ENCODE data around the gene HYI. TPM values are rescaled to one million over a fixed set of nuclear protein-coding genes. Genes with fewer than 3 reads are reported as not detected.

HYI gene
- total and polyA plus RNA-seq, 4 donors = 26.9 to 34.9 (median 29.8) TPM

- no peak for TF ChIP-seq GABPA (IDR thresholded peaks at IDR 0.05 in 1 of 2, conservative IDR thresholded peaks at IDR 0.05 in 1 of 2)
- no peak for TF ChIP-seq TAF1 (conservative IDR thresholded peaks at IDR 0.05)
- no peak for TF ChIP-seq EGR1 (IDR thresholded peaks at IDR 0.05; ENCODE audit: low read depth in 2 of 2)
These were observed 18.3 kb upstream of the HYI start (continued) for GRCh38 chr1:43472087-43472462.

DNA sequence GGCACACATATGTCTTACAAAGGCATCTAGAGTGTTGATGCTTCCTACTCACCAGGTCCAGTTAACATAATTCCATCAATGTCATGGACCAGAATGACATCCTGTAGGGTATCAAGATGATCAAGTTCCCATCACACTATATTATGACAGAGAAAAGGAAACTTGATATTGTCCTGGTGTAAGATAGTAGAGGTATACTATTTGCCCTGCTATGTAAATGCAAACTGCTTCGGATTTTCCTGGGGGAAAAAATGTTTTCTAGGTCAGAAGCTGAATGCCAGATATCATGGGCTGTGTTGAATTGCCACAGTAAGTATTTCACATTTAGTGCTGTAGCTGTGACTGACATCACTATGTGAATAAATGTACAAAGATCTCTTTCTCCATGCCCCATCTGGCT lies 16.2 kb upstream of the HYI start:
- Histone ChIP-seq H3K9ac (ENCODE audit: low read depth in 1 of 2, low read length in 2 of 2) (no peak overlapping the region), H3K36me3 (ENCODE audit: control insufficient read depth in 4 of 4, insufficient read depth in 3 of 4, low read depth in 1 of 4, low read length in 3 of 4) (no peaks in the 10 kb centered on the region), H3K9me3 (ENCODE audit: control insufficient read depth in 4 of 4, low read length in 3 of 4) (no peaks in the 10 kb centered on the region), H3K4me1 (ENCODE audit: control insufficient read depth in 4 of 4, insufficient read depth in 4 of 4, low read length in 3 of 4) (peaks cover 0 to 2% (median 0%) of the 10 kb centered on the region in 4 donors), H3K27me3 (ENCODE audit: control insufficient read depth in 4 of 4, insufficient read depth in 4 of 4, low read length in 3 of 4) (no peaks in the 10 kb centered on the region), H3K4me3 (ENCODE audit: low read depth in 1 of 3, low read length in 3 of 3) (no peak overlapping the region), H3K27ac (ENCODE audit: low read depth in 1 of 2, low read length in 2 of 2) (no peak overlapping the region)
- no peak for TF ChIP-seq RXRA (IDR thresholded peaks at IDR 0.05)
- TF ChIP-seq, protein P1, sequence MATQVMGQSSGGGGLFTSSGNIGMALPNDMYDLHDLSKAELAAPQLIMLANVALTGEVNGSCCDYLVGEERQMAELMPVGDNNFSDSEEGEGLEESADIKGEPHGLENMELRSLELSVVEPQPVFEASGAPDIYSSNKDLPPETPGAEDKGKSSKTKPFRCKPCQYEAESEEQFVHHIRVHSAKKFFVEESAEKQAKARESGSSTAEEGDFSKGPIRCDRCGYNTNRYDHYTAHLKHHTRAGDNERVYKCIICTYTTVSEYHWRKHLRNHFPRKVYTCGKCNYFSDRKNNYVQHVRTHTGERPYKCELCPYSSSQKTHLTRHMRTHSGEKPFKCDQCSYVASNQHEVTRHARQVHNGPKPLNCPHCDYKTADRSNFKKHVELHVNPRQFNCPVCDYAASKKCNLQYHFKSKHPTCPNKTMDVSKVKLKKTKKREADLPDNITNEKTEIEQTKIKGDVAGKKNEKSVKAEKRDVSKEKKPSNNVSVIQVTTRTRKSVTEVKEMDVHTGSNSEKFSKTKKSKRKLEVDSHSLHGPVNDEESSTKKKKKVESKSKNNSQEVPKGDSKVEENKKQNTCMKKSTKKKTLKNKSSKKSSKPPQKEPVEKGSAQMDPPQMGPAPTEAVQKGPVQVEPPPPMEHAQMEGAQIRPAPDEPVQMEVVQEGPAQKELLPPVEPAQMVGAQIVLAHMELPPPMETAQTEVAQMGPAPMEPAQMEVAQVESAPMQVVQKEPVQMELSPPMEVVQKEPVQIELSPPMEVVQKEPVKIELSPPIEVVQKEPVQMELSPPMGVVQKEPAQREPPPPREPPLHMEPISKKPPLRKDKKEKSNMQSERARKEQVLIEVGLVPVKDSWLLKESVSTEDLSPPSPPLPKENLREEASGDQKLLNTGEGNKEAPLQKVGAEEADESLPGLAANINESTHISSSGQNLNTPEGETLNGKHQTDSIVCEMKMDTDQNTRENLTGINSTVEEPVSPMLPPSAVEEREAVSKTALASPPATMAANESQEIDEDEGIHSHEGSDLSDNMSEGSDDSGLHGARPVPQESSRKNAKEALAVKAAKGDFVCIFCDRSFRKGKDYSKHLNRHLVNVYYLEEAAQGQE (IDR thresholded peaks at IDR 0.05) = no peak
- no peak for TF ChIP-seq HNF4G (IDR thresholded peaks at IDR 0.05)
- no peak for TF ChIP-seq HNF4A (conservative IDR thresholded peaks at IDR 0.05)
- TF ChIP-seq ATF3 (IDR thresholded peaks at IDR 0.05) = no peak
- TF ChIP-seq SP1 (IDR thresholded peaks at IDR 0.05) = no peak
- no peak for TF ChIP-seq FOXA1 (IDR thresholded peaks at IDR 0.05)
- no peak for TF ChIP-seq GABPA (IDR thresholded peaks at IDR 0.05 in 1 of 2, conservative IDR thresholded peaks at IDR 0.05 in 1 of 2)
- no peak for TF ChIP-seq FOXA2 (IDR thresholded peaks at IDR 0.05)
- TF ChIP-seq ZBTB33 (IDR thresholded peaks at IDR 0.05) = no peak
- TF ChIP-seq RAD21 (IDR thresholded peaks at IDR 0.05) = no peak
- TF ChIP-seq, protein P2, sequence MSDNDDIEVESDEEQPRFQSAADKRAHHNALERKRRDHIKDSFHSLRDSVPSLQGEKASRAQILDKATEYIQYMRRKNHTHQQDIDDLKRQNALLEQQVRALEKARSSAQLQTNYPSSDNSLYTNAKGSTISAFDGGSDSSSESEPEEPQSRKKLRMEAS (IDR thresholded peaks at IDR 0.05) = no peak
- no peak for TF ChIP-seq TAF1 (conservative IDR thresholded peaks at IDR 0.05)
- TF ChIP-seq JUND (IDR thresholded peaks at IDR 0.05) = no peak
- no peak for TF ChIP-seq YY1 (IDR thresholded peaks at IDR 0.05)
- TF ChIP-seq NR2F2 (IDR thresholded peaks at IDR 0.05) = no peak
- TF ChIP-seq, protein P3, sequence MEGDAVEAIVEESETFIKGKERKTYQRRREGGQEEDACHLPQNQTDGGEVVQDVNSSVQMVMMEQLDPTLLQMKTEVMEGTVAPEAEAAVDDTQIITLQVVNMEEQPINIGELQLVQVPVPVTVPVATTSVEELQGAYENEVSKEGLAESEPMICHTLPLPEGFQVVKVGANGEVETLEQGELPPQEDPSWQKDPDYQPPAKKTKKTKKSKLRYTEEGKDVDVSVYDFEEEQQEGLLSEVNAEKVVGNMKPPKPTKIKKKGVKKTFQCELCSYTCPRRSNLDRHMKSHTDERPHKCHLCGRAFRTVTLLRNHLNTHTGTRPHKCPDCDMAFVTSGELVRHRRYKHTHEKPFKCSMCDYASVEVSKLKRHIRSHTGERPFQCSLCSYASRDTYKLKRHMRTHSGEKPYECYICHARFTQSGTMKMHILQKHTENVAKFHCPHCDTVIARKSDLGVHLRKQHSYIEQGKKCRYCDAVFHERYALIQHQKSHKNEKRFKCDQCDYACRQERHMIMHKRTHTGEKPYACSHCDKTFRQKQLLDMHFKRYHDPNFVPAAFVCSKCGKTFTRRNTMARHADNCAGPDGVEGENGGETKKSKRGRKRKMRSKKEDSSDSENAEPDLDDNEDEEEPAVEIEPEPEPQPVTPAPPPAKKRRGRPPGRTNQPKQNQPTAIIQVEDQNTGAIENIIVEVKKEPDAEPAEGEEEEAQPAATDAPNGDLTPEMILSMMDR (IDR thresholded peaks at IDR 0.05; ENCODE audit: low read depth, low read length, missing input control) = no peak
- TF ChIP-seq EGR1 (IDR thresholded peaks at IDR 0.05; ENCODE audit: low read depth in 2 of 2) = no peak
- DNase-seq (ENCODE audit: low spot score) = no peak
- WGBS = 74% methylated on average over 1 of the region's 1 CpG

All from liver (tissue), 9 donors.